GM12875 (cell line): ENCODE measurements around the gene ZNRF3.

Source experiments
- H3K4me3 ChIP-seq: one replicate; pipeline ENCODE4 v1.5.1; 2011; ENCODE audit warnings: low read depth, low read length, control low read depth
- TF ChIP-seq, protein P1 (sequence below): IDR thresholded peaks from 2 replicates; pipeline ENCODE4 v1.5.1; 2011; ENCODE audit warnings: low read depth, mild to moderate bottlenecking, control low read depth, inconsistent platforms, low read length, moderate library complexity, borderline replicate concordance; ENCODE audit not compliant: insufficient read depth

Gene ZNRF3

DNA sequence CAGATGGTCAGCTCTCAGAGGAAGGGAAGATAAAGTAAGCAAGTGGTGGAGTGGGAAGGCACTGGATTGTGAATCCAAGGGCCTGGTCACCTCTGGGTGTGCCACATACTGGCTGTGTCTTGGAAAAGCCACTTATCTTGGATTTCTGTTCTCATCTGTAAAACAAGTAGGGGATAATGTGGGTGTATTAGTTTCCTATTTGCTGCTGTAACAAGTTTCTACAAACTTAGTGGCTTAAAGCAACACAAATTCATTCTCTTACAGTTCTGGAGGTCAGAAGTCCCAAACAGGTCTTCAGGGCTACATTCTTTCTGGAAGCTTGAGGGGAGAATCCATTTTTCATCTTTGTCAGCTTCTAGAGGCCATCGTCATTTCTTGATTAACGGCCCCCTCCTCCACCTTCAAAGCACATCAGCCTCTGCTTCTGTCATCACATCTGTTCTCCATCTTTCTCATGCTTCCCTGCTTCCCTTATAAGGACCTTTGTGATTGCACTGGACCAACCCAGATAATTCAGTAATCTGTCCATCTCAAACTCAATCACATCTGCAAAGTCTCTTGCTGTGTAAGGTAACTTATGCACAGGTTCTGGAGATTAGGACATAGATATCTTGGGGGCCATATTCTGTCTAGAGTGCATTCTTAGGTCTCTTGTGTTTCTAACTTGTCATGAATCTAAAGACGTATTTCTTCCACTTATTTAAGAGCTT, 102.4 kb downstream of the ZNRF3 start:
- TF ChIP-seq, protein P1, sequence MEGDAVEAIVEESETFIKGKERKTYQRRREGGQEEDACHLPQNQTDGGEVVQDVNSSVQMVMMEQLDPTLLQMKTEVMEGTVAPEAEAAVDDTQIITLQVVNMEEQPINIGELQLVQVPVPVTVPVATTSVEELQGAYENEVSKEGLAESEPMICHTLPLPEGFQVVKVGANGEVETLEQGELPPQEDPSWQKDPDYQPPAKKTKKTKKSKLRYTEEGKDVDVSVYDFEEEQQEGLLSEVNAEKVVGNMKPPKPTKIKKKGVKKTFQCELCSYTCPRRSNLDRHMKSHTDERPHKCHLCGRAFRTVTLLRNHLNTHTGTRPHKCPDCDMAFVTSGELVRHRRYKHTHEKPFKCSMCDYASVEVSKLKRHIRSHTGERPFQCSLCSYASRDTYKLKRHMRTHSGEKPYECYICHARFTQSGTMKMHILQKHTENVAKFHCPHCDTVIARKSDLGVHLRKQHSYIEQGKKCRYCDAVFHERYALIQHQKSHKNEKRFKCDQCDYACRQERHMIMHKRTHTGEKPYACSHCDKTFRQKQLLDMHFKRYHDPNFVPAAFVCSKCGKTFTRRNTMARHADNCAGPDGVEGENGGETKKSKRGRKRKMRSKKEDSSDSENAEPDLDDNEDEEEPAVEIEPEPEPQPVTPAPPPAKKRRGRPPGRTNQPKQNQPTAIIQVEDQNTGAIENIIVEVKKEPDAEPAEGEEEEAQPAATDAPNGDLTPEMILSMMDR: no peak

DNA sequence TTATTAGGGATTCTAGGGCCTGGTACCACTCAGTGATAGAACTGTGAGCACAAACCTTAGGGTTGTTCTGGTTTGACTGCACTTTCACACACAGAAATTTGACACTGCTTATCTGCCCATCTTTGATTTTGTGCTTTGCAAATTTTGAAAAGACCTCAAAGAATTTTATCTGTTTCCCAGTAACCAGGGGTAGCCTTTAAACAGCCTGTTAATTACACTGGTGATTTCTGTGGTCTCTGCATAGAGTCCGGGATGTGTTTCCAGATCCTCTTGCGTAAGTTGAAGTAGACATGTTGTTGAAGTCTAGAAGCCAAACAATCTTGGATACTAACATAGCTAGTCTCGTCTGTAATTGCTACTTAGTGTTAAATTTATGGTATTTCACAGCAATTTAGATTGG, 103.0 kb downstream of the ZNRF3 start:
- no peak overlapping the region for H3K4me3 ChIP-seq
- TF ChIP-seq, protein P1: no peak

More for the DNA sequence above, 102.4 kb downstream of the ZNRF3 start:
- H3K4me3 ChIP-seq: no peak overlapping the region

DNA sequence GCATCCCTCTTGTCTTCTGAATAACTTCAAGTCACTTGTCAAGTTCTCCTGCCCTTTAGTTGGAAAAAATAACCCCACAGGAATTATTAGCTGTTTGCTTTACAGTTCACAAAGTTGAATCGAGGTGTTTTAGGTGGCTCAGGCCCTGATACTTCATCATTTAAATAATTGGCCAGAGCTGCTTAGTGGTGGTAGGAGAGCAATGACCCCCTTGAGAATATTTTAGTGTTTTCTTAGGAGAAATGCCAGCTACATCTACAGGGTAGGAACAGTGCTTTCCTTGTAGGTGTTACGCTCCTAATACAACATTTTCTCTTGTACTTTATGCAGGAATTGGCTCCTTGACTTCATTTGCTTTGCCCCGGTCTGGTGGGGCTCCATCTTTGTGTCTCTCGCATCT, 105.1 kb downstream of the ZNRF3 start:
- TF ChIP-seq, protein P1: no peak
- H3K4me3 ChIP-seq: no peak overlapping the region

DNA sequence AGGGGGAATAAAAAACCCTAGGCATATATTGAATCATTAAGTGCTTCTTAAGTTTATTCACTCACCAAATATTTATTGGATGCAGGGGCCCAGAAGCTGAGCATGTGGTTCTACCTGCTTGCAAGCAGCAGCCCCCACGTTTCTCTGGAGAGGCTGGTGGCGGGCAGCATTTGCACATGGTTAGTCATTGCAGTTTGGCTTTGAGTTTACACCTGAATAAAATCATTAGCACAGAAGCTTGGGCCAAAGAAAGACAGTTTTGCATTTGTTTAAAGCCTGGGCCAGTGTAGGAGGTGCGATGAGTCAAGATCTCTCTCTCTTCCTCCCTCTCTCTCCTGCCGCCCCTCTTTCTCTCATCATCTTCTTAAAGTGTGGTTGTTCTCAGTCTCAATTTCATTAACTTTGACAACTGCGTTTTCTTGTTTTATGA, 105.7 kb downstream of the ZNRF3 start:
- no peak overlapping the region for H3K4me3 ChIP-seq
- TF ChIP-seq, protein P1: no peak

DNA sequence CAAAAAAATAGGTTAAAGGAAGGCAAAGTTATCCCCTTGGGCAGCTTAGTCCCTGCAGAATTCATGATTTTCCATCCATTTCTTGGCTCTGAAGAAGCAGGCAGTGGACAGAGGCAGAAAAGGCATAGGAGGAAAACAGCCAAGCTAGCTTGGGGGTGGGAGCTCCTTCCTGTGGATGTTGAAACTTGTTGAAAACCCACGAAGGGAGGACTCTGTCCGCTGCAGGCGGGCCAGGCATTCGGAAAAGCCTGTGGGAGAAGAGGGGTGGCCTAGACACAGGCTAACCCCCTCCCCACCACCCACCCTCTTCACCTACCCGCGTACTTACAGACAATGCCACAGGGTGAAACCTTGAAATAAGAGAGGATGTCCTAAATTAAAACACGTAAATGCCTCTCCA, 106.1 kb downstream of the ZNRF3 start:
- H3K4me3 ChIP-seq: no peak overlapping the region
- TF ChIP-seq, protein P1: no peak

DNA sequence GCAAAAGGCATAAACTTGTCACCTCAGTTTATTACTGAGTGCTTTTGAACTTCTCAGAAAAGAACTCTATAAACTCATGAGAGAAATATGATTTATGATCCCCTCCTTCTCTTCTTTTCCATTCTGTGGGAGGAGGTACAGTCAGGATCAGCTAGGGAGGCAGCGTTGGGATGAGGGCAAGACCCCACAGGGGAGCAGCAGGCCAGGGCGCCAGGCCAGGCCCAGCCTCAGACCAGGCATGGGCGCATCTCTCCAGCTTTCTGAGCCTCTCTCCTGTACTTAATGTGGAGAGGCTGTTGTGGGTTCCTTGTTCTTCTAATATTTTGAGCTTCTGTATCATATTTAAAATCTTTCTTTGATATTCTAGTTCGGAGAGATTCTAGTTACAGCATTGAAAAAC, 106.5 kb downstream of the ZNRF3 start:
- no peak overlapping the region for H3K4me3 ChIP-seq
- TF ChIP-seq, protein P1: no peak
